GM10266 (cell line): ENCODE measurements around the gene HTRA1.

ENCODE experiments used
- DNase-seq: peaks from one replicate; pipeline ENCODE4 v3.0.0; 2012; ENCODE audit errors: extremely low spot score
- CTCF ChIP-seq: IDR thresholded peaks from 2 replicates; pipeline ENCODE4 v1.5.1; 2012; ENCODE audit warnings: mild to moderate bottlenecking, low read depth; ENCODE audit not compliant: control insufficient read depth, insufficient read depth; ENCODE audit errors: missing control alignments

HTRA1 gene

GRCh38 chr10:122454603-122455080 lies 6.7 kb upstream of the HTRA1 start, which contains the start of gene ARMS2:
Gene ARMS2, plus strand, starts transcription at chr10:122454653. Its CDS starts 75 bp downstream, at chr10:122454728.
- TF ChIP-seq CTCF, result no peak
- DNase-seq, result no peak

- no peak for DNase-seq
- no peak for TF ChIP-seq CTCF
Observed at GRCh38 chr10:122455376-122456079, 5.8 kb upstream of the HTRA1 start.

GRCh38 chr10:122457934-122458333 lies 3.4 kb upstream of the HTRA1 start:
- TF ChIP-seq CTCF, result no peak
- no peak for DNase-seq

GRCh38 chr10:122458693-122459092 lies 2.7 kb upstream of the HTRA1 start:
- DNase-seq, result no peak
- no peak for TF ChIP-seq CTCF

GRCh38 chr10:122459561-122460273 lies 1.6 kb upstream of the HTRA1 start:
- no peak for TF ChIP-seq CTCF
- no peak for DNase-seq

GRCh38 chr10:122460891-122461293 lies 461 bp upstream of the HTRA1 start:
- no peak for DNase-seq
- no peak for TF ChIP-seq CTCF
